Colonic mucosa (tissue), 4 donors: Measurements from ENCODE around the gene OSBP2. TPM values are rescaled to one million over a fixed set of nuclear protein-coding genes. Genes with fewer than 3 reads are reported as not detected.
A peak's percentile ranks its signal among the peaks of the same experiment; 100 is the strongest.

ENCODE experiments used
- DNase-seq: peaks from one replicate; pipeline ENCODE4 v3.0.0-alpha.2; 2020
- H3K27ac ChIP-seq: fragments of 200-600 bp; one replicate; pipeline ENCODE4 v1.8.0; 2021
- H3K27me3 ChIP-seq: fragments of 200-600 bp; one replicate; pipeline ENCODE4 v1.8.0; 2021
- H3K36me3 ChIP-seq: fragments of 200-600 bp; one replicate; pipeline ENCODE4 v1.8.0; 2021
- H3K4me1 ChIP-seq: fragments of 200-600 bp; one replicate; pipeline ENCODE4 v1.8.0; 2021; ENCODE audit warnings: mild to moderate bottlenecking
- H3K4me3 ChIP-seq: fragments of 200-600 bp; one replicate; pipeline ENCODE4 v1.8.0; 2021
- H3K9ac ChIP-seq, 2 donors: one replicate each; pipeline ENCODE4 v1.7.0; 2013; ENCODE audit warnings: control low read depth in 2 of 2, low read depth in 2 of 2, low read length in 2 of 2
- H3K9me3 ChIP-seq: fragments of 200-600 bp; one replicate; pipeline ENCODE4 v1.8.0; 2021
- intact Hi-C: fragments of 100-400 bp; cut with DNase I; formaldehyde crosslinking; loops from one replicate; pipeline ENCODE4 v1.14.1; 2022
- total RNA-seq, 2 donors: library from RNA; stranded (reverse); fragmentation: NEBNext Ultra II Directional in 1 of 2; extraction: Animal tissue kit (Norgen Biotek cat#: 25700) in 1 of 2; gene quantifications; one replicate each; pipeline ENCODE4 v1.2.1, GENCODE V29; 2021
- TF ChIP-seq, protein P1 (sequence below): fragments of 200-600 bp; IDR thresholded peaks from one replicate; pipeline ENCODE4 v1.8.0; 2022; ENCODE audit warnings: antibody characterized with exemption, mild to moderate bottlenecking
- donor health status: healthy.
- donor health status: DM: no; HTN: no; CAD: no.
- donor health status: DM: no; HTN: no; CAD: no.

The OSBP2 gene
- total RNA-seq, 2 donors from 2014 or later = 3.2 to 4.3 TPM

DNA sequence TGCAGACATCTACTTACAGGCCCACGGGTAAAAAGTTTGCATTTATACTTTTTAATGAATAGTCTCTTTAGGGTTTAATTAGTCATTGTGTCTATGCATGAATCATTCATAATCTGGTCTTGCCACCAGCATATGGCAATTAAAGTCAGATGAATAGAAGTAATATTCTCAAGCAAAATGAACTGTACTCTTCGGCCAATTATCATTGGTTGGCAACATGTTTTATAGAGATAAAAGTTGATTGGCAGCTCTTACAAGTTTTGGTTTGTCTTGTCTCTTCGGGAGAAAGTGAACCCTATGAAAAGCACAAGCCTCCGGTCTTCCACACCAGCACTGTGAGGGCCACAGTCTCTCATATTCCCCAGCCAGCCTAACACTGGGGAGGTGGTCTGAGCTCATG lies 97.8 kb downstream of the OSBP2 start:
- Histone ChIP-seq H3K27me3 (no peaks in the 10 kb centered on the region), H3K27ac (no peak overlapping the region), H3K9me3 (no peaks in the 10 kb centered on the region), H3K4me1 (no peaks in the 10 kb centered on the region), H3K4me3 (no peak overlapping the region), H3K9ac (no peak overlapping the region), H3K36me3 (no peaks in the 10 kb centered on the region)
- DNase-seq = no peak
- intact Hi-C loops = no loop called here
- TF ChIP-seq, protein P1, sequence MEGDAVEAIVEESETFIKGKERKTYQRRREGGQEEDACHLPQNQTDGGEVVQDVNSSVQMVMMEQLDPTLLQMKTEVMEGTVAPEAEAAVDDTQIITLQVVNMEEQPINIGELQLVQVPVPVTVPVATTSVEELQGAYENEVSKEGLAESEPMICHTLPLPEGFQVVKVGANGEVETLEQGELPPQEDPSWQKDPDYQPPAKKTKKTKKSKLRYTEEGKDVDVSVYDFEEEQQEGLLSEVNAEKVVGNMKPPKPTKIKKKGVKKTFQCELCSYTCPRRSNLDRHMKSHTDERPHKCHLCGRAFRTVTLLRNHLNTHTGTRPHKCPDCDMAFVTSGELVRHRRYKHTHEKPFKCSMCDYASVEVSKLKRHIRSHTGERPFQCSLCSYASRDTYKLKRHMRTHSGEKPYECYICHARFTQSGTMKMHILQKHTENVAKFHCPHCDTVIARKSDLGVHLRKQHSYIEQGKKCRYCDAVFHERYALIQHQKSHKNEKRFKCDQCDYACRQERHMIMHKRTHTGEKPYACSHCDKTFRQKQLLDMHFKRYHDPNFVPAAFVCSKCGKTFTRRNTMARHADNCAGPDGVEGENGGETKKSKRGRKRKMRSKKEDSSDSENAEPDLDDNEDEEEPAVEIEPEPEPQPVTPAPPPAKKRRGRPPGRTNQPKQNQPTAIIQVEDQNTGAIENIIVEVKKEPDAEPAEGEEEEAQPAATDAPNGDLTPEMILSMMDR = no peak

DNA sequence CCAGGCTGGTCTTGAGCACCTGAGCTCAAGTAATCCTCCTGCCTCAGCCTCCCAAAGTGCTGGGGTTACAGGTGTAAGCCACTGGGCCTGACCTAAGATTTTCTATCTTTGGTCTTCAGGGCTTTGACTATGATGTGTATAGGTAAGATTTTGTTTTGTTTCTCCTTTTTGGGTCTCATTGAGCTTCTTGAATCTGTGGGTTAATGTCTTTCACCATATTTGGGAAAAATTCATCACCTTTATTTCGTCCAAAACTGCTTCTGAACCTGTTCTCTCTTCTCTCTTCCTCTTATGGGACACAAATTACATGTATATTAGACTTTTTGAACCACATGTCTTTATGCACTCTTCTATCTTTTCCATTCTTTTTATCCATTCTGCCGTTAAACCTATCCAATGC lies 100.4 kb downstream of the OSBP2 start:
- no peaks in the 10 kb centered on the region for H3K36me3 ChIP-seq
- H3K9me3 ChIP-seq = no peaks in the 10 kb centered on the region
- TF ChIP-seq, protein P1 = no peak
- no peak overlapping the region for H3K27ac ChIP-seq
- H3K4me3 ChIP-seq = no peak overlapping the region
- no peak overlapping the region for H3K9ac ChIP-seq
- H3K4me1 ChIP-seq = no peaks in the 10 kb centered on the region
- intact Hi-C loops = no loop called here
- H3K27me3 ChIP-seq = no peaks in the 10 kb centered on the region
- no peak for DNase-seq

GRCh38 chr22:30801695-30802094 lies 107.0 kb downstream of the OSBP2 start:
- no peaks in the 10 kb centered on the region for H3K9me3 ChIP-seq
- no peak overlapping the region for H3K9ac ChIP-seq
- no peaks in the 10 kb centered on the region for H3K36me3 ChIP-seq
- H3K4me1 ChIP-seq = peaks cover 11% of the 10 kb centered on the region
- DNase-seq = no peak
- no peak overlapping the region for H3K4me3 ChIP-seq
- TF ChIP-seq, protein P1 = no peak
- intact Hi-C loops = no loop called here
- H3K27ac ChIP-seq = no peak overlapping the region
- peaks cover 5% of the 10 kb centered on the region for H3K27me3 ChIP-seq

DNA sequence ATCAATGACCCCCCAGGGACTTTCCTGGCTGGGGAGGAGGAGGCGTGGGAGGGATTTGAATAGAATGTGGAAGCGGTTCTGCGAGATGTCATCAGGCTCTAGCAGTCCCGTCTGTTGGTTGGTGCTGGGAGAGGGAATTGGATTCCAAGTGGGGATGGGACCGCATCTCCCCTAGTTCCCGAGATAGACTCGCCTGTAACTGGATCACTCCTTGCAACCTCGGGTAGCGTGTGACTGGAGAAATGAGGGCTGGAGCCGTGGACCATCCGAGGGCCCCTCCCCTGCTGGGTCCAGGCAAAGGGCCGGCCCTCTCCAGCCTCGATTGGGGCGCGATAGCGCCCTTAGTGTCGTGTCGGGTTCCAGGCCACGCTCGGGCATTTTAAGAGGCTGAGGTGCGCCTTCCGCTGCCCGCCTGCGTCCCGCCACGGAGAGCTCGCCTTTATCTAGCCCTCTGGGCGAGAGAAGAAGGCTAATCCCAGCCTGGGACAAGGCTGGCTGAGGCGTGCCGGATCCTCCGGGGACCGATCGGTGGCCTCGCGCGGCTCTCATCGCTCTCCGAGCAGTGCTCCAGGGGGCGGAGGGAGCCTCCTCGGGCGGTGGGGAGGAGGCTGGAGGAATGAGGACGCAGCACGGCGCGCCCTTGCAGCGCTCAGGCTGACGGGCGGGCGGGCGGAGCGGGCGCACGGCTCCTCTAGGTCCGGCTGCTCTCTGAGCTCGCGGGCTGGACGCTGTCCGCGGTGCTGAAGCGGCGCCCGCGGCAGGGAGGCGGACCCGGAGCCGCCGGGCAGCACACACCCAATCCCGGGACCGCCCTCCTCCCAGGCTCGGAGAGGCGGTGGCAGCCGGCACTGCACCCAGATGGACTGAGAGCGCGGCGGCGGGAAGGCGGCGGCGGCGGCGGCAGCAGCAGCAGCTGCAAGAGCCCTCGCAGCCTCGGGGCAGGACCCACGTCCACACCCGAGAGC lies 107.8 kb downstream of the OSBP2 start:
- Histone ChIP-seq H3K27ac (no peak overlapping the region), H3K27me3 (peaks cover 5% of the 10 kb centered on the region), H3K4me3 (no peak overlapping the region), H3K9me3 (no peaks in the 10 kb centered on the region), H3K36me3 (no peaks in the 10 kb centered on the region), H3K9ac (no peak overlapping the region), H3K4me1 (peaks cover 11% of the 10 kb centered on the region)
- intact Hi-C loops = no loop called here
- peak; percentile 81 for DNase-seq
- TF ChIP-seq, protein P1 = peak; percentile 26

GRCh38 chr22:30803679-30804078 lies 109.0 kb downstream of the OSBP2 start:
- Histone ChIP-seq H3K9me3 (no peaks in the 10 kb centered on the region), H3K36me3 (no peaks in the 10 kb centered on the region), H3K4me3 (no peak overlapping the region), H3K27ac (no peak overlapping the region), H3K4me1 (peaks cover 11% of the 10 kb centered on the region), H3K9ac (no peak overlapping the region), H3K27me3 (peaks cover 5% of the 10 kb centered on the region)
- TF ChIP-seq, protein P1 = no peak
- intact Hi-C loops = no loop called here
- DNase-seq = no peak
